HG02571 (cell line): Measurements from ENCODE around the gene ZNF12.
"Not testable (repeated sequence)": the region's sequence is repeated elsewhere in the genome, so short reads cannot be mapped to it uniquely, and the experiment has no call there.

ENCODE experiments used
- ATAC-seq: cut with Tn5 transposase; IDR thresholded peaks from one replicate; pipeline ENCODE4 v1.9.1; 2021; ENCODE audit warnings: mild to moderate bottlenecking, moderate library complexity; ENCODE audit not compliant: unreplicated experiment

The ZNF12 gene

DNA sequence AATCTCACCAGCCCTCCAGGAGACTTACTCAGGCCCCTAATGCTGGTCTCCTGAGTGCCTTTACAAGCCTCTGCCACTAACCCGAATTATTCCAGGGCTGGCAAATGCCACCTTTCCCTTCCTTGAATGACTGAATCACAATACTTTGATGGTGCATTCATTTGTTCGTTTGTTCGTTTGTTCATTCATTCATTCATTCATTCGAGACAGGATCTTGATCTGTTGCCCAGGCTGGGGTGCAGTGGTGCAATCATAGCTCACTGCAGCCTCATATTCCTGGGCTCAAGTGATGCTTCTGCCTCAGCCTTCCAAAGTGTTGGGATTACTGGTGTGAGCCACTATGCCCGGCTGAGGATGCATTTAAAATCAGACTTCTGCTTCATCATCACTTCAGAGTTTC is 6.0 kb downstream of the ZNF12 start:
- ATAC-seq, result no peak

DNA sequence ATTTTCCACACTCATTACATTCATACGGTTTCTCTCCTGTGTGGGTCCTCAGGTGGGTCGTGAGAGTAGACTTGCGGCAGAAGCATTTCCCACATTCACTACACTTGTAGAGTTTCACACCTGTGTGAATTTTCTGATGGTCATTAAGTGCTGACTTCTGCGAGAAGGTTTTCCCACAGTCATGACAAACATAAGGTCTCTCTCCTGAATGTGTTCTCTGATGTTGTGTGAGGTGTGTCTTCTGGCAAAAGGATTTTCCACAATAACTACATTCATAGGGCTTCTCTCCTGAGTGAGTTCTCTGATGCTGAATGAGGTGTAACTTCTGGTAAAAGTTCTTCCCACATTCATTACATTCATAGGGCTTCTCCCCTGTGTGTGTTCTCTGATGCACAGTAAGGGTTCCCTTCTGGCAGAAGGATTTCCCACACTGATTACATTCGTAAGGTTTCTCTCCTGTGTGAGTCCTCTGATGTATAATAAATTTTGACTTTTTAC is 15.1 kb downstream of the ZNF12 start:
- no peak for ATAC-seq

DNA sequence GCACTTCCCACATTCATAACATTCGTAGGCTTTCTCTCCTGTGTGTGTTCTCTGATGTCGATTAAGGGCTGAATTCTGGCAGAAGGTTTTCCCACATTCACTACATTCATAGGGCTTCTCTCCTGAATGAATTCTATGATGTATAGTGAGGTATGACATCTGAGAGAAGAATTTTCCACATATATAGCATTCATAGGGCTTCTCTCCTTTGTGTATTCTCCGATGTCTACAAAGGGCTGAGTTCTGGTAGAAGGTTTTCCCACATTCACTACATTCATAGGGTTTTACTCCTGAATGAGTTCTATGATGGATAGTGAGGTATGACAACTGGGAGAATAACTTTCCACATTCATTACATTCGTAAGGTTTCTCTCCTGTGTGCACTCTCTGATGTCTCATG is 15.6 kb downstream of the ZNF12 start:
- no peak for ATAC-seq

DNA sequence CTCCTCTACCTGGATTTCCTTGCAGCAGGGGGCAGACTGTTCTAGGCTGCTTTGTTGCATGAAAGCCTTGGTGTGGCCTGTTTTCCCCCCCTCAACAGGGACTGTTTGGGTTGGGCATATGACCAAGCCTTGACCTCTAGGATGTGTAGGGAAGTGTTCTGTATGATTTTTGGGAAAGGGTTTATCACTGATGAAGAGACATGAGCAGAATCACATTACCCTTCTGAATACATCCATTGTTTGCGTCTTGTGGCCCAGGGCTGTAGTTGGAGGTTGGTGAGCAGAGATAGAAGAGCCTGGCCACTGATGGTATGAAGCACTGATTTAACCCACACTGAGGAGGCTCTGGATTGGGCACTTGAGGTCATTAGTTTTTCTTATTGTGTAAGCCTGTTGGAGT is 26.6 kb downstream of the ZNF12 start:
- no peak for ATAC-seq

DNA sequence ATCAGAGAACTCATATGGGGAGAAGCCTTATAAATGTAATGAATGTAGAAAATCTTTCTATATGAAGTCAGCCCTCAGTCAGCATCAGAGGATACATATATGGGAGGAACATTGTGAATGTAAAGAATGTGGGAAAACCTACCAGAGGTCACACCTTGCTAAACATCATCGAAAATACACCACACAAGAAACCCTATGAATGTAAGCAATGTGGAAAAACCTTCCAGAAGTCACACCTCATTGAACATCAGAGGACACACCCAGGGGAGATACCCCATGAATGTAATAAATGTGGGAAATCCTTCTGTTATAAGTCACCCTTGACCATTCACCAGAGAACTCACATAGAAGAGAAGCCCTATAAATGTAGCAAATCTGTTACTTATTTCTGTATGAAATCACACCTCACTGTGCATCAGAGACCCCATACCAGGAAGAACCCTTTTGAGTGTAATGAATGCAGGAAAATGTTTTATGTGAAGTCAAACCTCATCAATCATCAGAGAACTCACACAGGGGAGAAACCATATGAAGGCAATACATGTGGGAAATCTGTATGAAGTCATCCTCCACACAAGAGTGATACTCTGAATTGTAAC is 30.8 kb downstream of the ZNF12 start:
- no peak for ATAC-seq

DNA sequence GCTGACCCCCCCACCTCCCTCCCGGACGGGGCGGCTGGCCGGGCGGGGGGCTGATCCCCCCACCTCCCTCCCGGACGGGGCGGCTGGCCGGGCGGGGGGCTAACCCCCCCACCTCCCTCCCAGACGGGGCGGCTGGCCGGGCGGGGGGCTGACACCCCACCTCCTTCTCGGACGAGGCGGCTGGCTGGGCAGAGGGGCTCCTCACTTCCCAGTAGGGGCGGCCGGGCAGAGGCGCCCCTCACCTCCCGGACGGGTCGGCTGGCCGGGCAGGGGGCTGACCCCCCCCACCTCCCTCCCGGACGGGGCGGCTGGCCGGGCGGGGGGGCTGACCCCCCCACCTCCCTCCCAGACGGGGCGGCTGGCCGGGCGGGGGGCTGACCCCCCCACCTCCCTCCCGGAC is 35.9 kb downstream of the ZNF12 start:
- ATAC-seq, result not testable (repeated sequence)

DNA sequence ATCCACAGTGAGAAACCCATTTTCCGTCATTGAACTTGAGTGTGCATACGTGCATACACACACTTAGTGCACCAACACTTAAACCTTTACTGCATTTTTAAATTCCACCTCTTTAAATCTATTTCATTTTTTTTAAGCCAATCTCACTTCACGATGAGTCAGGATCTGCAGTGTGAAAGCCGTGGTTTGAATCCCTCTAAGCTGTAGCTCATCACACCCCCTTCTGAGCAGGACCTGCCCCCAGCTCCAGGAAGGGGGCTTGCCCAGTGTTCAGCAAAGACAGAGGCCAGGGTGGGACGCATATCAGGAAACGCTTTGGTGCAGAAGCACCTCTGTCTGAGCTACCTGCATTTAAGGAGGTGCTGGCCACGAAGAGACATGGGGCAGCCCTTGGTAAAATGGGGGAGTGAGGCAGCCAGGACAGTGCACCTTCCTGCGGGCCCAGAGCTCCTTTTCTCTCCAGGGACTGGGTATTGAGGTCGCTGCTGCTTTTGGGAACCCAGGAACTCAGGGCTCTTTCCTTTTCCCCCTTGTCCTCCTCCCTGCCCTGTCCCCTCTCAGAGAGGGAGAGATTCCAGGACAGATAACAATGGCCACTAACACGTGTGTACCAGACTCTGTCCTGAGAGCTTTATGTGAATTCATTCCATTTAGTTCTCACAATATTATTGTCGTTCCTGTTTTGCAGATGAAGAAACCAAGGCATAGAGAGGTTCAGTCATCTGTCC is 48.0 kb downstream of the ZNF12 start:
- no peak for ATAC-seq

DNA sequence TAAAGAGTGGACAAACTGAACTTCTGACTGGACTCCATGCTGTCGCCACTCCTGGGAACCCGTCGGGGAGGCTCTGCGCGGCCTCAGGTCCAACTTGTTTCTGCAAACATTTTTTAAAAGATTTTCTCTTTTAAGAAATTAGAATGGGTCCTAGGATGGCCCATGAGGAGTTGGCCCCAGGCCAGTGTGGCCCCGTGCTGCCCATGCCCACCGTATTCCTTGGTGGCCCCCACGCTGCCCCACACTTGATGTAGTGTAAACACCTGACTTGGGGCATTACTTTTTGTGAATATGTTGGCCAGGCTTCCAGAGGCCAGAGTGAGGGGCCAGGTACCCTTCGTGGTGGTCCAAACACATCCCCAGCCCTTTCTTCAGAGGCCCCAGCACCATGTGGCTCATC is 50.3 kb downstream of the ZNF12 start:
- no peak for ATAC-seq

DNA sequence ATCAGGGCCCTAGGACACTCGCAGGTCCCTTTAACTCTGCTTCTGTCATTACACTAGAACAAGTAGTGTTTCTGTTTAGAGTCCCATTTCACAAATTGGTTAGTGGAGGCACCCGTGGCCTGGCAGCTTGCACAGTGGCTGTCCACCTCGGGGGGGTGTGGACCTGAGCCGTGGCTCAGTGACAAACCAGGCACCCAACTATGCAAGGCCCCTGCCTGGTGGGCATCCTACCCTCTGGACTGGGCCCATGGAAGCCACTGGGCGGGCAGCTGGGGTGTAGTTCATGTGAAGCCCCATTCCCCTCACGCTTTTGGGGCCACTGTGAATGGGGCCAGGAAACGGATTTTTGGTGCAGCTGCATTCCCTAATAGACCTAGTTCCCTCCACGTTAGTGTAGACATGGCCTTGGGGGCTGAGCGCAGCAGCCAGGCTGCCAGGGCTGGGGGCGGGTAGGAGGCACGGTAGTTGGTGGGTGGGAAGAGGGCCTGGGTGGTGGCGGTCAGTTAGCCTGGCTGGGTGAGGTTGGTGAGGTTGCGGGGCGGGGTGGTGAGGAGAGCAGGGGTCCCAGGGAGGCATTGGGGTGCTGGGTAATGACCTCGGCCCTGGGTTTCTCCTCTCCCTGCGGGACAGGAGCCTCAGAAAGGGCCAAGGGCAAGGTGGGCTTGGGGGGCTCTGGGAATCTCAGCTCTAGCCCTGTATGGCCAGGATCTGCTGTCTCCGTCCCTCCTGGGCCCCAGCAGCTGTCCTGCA is 50.9 kb downstream of the ZNF12 start:
- ATAC-seq, result no peak

DNA sequence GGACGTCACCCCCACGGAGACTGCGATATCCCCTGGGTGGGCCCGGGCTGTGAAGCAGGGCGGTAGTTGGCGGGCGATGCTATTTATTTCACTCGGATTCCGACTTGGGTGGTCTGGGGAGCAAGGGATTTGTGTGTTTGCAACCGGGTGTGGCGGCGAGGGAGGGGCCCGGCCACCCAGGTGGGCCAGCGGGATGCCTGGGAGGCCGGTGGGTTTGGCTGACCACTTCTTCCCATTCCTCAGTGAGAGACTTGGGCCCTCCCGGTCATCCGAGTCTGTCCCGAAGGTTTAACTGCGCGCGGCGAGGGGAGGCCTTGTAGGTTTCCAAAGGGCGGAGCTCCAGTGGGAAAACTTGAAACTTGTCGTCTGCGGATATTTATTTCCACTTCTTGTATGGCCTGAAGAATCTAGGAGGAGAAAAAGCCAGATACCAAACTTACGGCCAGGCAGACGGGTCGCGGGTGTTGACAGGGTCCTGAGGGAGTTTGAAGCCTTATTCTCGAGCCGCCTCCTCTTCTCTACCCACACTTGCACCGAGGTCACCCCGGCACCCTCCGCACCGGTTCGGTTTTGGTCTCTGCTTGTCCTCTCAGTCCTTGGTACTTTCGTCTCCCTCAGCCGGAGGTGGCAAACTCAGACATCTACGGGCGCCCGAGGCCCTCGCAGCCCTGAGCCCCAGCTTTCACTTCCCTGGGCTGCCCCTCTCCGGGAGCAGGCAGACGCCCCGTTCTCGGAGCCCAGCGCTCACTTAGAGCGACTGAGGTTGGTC is 51.7 kb downstream of the ZNF12 start:
- no peak for ATAC-seq

DNA sequence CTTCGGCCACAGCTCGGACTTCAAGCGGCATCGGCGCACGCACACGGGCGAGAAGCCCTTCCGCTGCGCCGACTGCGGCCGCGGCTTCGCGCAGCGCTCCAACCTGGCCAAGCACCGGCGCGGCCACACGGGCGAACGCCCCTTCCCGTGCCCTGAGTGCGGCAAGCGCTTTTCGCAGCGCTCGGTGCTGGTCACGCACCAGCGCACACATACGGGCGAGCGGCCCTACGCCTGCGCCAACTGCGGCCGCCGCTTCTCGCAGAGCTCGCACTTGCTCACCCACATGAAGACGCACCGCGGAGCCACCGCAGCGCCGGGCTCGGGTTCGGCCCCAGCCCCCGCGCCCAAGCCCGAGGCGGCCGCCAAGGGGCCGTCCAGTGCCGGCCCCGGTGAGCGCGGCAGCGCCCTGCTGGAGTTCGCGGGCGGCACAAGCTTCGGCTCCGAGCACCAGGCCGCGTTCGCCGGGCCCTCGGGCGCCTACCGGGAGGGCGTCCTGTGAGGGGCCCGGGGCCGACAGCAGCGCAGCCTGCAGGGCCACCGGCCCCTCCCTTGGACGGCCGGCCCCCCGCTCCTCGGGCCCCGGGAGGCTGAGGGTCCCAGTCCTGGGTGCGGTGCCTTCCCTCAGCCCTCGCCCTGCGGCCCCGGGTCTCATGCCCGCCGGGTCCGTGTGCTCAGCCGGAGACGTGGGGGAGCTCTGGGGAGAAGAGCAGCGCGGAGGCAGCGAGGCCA is 52.5 kb downstream of the ZNF12 start:
- no peak for ATAC-seq

DNA sequence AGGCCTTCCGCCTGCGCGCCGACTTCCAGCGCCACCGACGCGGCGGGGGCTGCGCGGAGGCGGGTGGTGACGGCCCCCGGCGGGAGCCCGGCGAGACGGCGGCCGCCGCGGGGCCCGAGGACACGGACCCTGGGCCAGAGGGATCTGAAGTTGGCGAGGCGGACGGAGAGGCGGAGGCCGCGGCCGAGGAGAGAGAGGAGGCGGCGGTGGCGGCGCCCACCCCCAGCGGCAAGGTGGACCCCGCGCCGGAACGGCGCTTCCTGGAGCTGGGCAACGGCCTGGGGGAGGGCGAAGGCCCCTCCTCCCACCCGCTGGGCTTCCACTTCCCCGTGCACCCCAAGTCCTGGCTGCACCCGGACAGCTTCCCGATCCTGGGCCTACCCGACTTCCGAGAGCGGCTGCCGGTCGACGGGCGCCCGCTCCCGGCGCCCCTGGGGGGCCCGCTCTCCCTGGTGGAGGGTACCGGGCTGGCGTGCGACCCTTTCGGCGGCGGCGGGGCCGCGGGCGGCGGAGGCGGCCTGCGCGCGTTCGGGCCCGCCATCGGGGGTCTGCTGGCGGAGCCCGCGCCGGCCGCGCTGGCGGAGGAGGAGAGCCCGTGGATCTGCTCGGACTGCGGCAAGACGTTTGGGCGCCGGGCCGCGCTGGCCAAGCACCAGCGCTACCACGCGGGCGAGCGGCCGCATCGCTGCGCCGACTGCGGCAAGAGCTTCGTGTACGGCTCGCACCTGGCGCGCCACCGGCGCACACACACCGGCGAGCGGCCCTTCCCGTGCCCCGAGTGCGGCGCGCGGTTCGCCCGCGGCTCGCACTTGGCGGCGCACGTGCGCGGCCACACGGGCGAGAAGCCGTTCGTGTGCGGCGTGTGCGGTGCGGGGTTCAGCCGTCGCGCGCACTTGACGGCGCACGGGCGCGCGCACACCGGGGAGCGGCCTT is 53.4 kb downstream of the ZNF12 start:
- no peak for ATAC-seq

DNA sequence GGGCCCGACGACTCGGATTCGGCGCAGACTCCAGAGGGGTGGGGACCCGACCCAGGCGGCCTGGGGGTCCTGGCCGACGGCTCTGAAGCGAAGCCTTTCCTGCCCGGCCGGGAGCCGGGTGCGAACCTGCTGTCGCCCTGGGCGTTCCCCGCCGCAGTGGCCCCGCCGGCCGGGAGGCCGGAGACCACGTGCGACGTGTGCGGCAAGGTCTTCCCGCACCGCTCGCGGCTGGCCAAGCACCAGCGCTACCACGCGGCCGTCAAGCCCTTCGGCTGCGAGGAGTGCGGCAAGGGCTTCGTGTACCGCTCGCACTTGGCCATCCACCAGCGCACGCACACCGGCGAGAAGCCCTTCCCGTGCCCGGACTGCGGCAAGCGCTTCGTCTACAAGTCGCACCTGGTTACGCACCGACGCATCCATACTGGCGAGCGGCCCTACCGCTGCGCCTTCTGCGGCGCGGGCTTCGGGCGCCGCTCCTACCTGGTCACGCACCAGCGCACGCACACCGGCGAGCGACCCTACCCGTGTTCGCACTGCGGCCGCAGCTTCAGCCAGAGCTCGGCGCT is 54.2 kb downstream of the ZNF12 start:
- ATAC-seq, result no peak

DNA sequence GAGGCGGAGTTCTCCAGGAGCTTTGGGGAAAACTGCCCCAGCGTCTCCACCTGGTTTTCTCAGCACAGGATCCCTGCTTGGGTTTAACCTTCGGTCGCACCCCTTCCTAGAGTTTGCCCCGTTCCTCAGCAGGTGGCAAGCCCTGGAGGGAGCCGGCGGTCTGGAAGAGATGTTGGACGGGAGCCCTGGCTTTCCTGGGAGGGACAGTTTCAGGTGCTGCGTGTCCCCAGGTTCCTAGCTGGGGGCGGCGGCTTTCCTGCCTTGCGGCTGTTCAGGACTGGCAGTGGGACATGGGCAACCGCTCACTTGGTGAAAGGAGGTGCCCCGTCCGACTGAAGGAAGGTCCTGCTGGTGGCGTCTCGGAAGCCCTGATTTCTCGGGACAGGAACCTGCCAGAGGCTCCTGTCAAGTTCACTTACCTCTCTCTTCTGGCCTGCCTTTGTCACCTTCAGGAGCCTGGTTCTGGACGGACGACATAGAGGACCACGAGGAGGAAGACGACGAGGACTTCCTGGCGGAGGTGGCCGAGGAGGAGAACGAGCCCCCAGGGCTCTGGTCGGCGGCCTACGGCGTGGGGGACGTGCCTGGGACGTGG is 54.8 kb downstream of the ZNF12 start:
- ATAC-seq, result no peak

DNA sequence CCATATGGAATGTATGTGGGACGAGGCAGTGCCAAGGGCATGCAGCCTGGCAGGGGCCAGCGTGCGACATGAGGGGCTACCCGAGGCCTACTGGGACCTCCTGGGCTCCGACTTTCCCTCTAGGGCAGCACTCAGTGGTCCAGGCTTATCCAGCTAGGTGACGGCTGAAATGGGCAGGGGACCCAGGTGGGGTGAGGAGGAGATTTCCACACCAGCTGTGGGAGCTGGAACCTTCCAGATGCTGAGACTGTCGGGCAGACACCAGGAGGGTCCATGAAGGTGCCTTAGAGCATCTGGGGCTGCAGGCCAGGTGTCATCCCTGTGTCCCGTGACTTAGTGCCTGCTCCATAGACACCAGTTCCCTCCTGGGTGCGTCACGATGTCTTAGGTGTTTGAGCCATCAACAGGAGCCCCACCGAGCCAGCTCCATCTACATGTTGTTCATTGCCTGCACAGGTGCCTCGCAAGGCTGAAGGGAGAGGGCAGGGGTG is 56.2 kb downstream of the ZNF12 start:
- ATAC-seq, result no peak

DNA sequence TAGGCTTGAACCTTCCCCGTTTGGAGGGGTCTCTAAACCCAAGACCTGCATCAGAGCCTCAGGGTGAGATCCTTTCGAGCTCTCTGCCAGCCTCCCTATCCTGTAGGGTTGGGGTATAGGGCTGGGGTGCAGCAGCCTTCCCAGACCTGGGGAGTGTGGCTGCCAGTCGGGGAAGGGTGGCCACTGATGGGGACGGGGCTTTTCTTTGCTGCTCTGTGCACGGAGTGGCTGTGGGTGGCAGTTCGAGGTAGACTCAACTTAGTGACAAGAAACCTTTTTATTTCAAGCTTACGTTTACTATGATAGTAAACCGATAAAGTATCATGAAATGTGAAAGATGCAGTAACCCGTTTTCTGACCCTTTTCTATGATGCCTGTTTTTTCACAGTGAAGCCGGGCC is 56.7 kb downstream of the ZNF12 start:
- no peak for ATAC-seq

DNA sequence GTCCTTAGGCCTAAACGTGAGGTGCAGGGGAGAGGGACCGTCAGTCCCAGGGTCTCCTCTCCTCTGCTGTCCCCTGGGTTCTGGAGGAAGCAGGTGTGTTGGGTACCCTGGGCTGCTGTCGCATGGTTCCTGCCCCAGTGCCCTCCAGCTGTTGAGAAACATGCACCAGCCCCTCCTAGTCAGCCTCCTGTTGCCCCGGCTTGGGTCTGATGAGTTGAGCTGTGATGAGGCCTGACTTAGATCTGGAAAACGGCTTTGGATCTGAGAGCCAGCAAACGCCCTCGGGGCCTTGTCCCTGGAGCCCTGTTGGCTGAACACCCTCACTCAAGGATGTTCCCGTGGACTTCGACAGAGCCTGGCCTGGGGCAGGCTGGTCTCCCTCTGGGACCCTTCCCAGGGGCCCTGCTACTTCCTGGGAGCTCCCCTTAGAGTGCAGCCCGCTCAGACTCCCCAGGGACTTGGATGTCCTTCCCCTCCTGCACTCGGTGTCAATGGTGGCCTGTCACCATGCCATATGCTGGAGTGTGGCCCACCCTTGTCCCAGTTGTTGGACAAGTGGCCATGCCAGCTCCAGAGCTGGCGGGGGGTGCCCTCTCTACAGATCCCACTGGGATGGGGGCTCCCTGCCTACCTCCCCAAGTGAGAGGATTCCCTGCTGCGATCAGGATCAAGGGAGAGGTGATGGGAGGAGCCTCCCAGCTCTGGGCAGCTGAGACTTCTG is 57.3 kb downstream of the ZNF12 start:
- no peak for ATAC-seq

DNA sequence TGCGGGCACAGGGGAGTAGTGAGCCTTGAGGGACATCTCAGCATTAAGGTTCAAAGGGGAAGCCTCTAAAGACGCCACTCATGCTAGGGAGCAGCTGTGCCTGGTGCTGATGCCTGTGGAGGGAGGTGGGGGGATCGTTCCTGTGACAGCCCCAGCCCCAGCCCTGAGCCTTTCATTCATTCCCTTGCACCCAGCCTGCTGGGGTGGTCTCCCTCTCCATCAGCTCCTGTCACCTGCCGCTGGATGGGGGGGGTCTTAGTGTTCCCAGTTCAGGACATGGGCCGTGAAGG is 58.0 kb downstream of the ZNF12 start:
- ATAC-seq, result no peak
